NCI-H226 (cell line): Measurements from ENCODE around the gene VIPR2.
"Not testable (repeated sequence)": the region's sequence is repeated elsewhere in the genome, so short reads cannot be mapped to it uniquely, and the experiment has no call there.

Source experiments
- DNase-seq: peaks from one replicate; pipeline ENCODE4 v3.0.0-alpha.2; 2015

VIPR2 gene

GRCh38 chr7:159138508-159138907 lies 6.2 kb downstream of the VIPR2 start:
- DNase-seq = no peak

GRCh38 chr7:159137906-159138305 lies 6.8 kb downstream of the VIPR2 start:
- DNase-seq = no peak

- no peak for DNase-seq
Observed at GRCh38 chr7:159136846-159137245, 7.8 kb downstream of the VIPR2 start.

GRCh38 chr7:159136442-159136841 lies 8.2 kb downstream of the VIPR2 start:
- no peak for DNase-seq

- no peak for DNase-seq
Observed at GRCh38 chr7:159136013-159136412, 8.7 kb downstream of the VIPR2 start.

GRCh38 chr7:159132670-159133443 lies 11.8 kb downstream of the VIPR2 start:
- not testable (repeated sequence) for DNase-seq

GRCh38 chr7:159130820-159131219 lies 13.8 kb downstream of the VIPR2 start:
- DNase-seq = no peak

GRCh38 chr7:159130199-159130775 lies 14.4 kb downstream of the VIPR2 start:
- no peak for DNase-seq

- DNase-seq = no peak
Observed at GRCh38 chr7:159128767-159129166, 15.9 kb downstream of the VIPR2 start.

- DNase-seq = no peak
Observed at GRCh38 chr7:159127691-159128642, 16.7 kb downstream of the VIPR2 start.

GRCh38 chr7:159126311-159127260 lies 18.1 kb downstream of the VIPR2 start:
- no peak for DNase-seq

GRCh38 chr7:159125955-159126270 lies 18.8 kb downstream of the VIPR2 start:
- no peak for DNase-seq

- DNase-seq = no peak
Observed at GRCh38 chr7:159125104-159125954, 19.3 kb downstream of the VIPR2 start.

- DNase-seq = not testable (repeated sequence)
Observed at GRCh38 chr7:159123793-159124192, 20.9 kb downstream of the VIPR2 start.

GRCh38 chr7:159123294-159123693 lies 21.4 kb downstream of the VIPR2 start:
- not testable (repeated sequence) for DNase-seq

GRCh38 chr7:159122276-159122675 lies 22.4 kb downstream of the VIPR2 start:
- no peak for DNase-seq

GRCh38 chr7:159121476-159121875 lies 23.2 kb downstream of the VIPR2 start:
- DNase-seq = no peak

- DNase-seq = no peak
Observed at GRCh38 chr7:159121068-159121467, 23.6 kb downstream of the VIPR2 start.

- DNase-seq = no peak
Observed at GRCh38 chr7:159120540-159120919, 24.1 kb downstream of the VIPR2 start.

GRCh38 chr7:159119851-159120539 lies 24.7 kb downstream of the VIPR2 start:
- DNase-seq = no peak
